ENCODE data around the gene DOCK6.
"Not testable (repeated sequence)": the region's sequence is repeated elsewhere in the genome, so short reads cannot be mapped to it uniquely, and the experiment has no call there.

Gene DOCK6

DNA sequence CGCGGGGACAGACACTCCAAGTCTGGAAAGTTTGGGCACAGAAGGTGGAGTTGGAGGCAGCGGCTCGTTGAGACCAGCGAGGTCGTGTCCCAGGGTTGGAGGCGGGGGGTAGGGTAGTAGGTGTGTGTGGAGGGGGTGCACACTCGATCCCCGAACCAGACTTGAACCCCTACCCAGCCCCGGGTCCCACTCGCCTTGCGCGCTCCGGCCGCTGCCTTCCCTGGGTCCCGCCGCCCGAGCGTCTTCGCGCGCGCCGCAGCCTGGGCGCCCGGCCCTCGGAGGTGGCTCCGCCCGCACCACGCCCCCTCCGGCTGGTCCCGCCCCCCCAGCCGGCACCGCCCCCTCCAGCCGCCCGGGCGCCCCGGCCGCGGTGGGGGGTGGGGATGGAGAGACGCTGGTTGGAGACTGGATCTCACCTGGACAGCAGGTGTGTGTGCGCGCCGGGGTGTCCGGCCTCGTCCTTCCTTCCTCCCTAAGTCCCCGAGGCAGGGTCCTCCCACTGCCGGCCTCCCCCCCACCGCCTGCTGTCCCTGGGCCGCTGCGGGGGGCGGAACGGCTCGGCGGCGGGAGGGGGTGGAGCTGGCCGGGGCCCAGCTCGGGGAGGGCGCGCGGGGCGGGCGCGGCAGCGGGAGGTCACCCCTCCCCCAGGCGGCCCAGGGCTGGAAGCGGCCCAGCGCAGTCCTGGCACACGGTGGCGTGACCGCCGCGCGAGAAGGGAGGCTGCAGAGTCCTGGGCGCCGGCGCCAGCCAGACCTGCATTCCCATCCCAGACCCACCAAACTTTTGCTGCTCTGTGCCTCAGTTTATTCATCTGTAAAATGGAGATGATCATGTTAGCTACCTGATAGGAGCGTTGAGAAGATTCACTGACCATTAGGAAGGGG, 64.8 kb downstream of the DOCK6 start, which contains the start of gene KANK2:
Gene KANK2 (minus strand): TSS at position 255 of the 884 bp plus-strand sequence. CDS start 3,034 bp downstream, outside the sequence.
- DNase-seq (ENCODE audit: low read depth in 2 of 2) = peak; percentile 54 to 57

- DNase-seq (ENCODE audit: low read depth in 2 of 2) = no peak
These were observed 65.7 kb downstream of the DOCK6 start for GRCh38 chr19:11196406-11197287.

DNA sequence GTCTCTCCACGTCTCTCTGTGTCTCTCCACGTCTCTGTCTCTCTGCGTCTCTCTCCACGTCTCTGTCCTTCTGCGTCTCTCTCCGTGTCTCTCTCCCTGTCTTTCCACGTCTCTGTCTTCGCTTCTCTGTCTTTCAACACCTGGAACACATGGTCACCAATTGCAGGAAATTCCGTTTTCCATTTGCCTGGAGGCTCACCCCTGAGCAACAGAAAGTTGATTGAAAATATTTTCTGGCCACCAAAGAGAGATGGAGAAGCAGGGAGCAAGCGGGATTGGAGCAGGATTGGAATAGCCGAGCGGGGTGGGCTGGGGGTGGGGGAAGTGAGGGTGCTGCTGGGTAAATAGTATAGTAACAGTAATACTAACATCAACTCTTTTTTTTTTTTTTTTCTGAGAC, 66.6 kb downstream of the DOCK6 start:
- no peak for DNase-seq (ENCODE audit: low read depth in 2 of 2)

GRCh38 chr19:11194656-11195558, 67.4 kb downstream of the DOCK6 start:
- DNase-seq (ENCODE audit: low read depth in 2 of 2) = no peak

DNA sequence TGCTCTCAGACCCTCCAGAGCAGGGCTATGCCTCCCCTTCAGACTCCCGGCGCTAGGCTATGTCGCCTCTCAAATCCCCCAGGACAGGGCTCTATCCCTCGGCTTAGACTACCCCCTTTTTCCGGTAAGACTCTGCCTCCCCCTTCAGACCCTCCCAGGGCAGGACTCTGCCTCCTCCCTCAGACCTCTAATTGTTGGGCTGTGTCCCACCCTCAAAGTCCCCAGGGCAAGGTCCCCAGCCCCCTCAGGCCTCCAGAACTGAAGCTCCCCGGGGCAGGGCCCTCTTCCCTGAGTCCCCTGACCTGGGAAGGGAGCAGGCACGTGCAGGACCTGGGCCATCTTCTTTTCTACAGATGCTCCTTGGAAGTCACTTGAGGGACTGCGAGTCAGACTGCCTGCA, 68.2 kb downstream of the DOCK6 start:
- no peak for DNase-seq (ENCODE audit: low read depth in 2 of 2)

DNA sequence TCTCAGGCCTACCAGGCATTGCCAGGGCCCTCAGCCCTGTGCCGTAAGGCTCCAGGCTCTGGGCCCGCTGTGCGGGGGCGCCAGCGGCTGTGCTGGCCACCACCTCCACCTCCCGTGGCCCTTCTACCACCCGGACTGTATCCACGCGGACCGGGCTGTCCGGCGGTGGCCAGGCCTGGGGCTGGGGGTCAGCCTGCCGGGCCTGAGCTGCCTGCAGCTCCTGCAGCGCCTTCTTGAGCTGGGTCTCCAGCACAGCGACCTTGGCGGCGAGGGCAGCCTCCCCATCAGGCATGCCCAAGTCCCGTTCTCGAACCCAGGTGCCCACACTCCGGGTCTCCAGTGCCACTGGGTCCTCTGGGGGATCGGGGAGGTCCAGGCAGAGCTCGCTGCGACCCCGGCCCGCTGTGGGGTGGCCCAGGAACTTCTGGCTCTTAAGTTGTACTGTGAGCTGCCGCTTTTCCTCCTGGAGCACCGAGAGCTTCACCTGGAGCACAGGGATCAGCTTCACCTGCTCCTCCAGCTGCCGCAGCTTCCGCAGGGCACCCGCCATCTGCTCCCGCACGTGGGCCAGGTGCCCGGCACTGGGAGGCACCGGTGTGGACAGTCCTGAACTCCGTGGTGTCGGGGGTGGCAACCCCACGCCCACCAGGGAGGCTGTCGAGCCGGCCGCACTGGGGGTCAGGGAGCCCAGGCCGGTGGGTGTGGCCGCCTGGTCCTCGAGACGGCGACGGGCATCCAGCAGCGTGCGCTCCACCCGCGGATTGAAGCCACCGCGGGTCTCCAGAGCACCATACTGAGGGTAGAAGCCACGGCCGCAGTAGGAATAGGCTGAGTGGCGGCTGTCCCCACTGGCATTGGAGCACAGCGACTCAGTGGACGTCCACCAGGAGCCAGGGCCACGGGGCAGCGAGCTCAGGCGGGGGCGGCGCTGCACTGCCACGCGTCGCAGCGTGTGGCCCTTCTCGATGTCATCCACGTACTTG, 69.1 kb downstream of the DOCK6 start:
- DNase-seq (ENCODE audit: low read depth in 2 of 2) = no peak

DNA sequence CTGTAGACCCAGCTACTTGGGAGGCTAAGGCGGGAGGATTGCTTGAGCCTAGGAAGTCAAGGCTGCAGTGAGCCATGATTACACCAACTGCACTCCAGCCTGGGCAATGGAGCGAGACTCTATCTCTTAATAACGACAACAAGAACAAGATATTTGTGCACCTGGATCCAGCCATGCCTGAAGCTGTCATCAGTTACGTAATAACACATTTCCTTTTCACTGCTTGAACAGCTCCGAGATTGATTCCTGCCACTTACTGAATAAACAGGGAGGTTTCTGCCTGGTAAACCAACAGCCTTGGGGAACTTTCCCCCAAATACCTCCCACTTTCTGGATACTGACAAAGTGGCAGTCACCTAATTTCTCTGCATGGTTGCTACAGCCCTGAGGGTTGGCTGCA, 70.4 kb downstream of the DOCK6 start:
- no peak for DNase-seq (ENCODE audit: low read depth in 2 of 2)

DNA sequence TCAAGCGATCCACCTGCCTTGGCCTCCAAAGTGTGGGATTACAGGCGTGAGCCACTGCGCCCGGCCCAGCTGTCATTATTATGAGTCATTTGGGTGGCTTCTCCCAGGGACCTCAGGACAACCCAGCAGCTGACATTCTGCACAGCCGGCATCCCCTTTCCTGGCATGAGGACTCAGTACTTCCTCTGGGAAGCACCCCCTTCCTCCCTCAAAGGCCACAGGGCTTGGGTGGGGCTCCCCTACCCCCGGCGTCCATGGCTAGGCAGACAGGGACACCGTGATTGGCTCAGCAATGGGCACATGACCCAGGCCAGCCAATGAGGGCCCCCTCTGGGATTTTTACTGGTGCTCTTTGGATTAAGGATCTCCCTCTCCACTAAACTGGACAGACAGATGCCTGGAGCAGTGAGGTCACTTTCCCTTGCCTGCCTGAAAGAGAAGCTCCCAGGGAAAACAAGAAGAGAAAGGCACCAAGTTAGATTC, 71.0 kb downstream of the DOCK6 start:
- no peak for DNase-seq (ENCODE audit: low read depth in 2 of 2)

DNA sequence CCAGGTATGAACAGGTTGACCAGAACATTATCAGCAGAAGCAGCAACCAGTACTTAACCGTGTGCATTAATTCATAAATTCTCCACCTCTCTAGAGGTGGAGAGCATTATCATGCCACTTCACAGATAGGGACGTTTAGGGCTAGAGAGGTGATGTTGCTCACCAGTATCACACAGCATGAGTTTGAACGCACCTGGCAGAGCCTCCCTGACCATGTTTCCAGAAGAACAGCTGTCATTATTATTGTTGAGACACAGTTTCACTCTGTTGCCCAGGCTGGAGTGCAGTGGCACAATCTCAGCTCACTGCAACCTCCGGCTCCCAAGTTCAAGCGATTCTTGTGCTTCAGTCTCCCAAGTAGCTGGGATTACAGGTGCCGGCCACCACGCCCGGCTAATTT, 71.8 kb downstream of the DOCK6 start:
- no peak for DNase-seq (ENCODE audit: low read depth in 2 of 2)

DNA sequence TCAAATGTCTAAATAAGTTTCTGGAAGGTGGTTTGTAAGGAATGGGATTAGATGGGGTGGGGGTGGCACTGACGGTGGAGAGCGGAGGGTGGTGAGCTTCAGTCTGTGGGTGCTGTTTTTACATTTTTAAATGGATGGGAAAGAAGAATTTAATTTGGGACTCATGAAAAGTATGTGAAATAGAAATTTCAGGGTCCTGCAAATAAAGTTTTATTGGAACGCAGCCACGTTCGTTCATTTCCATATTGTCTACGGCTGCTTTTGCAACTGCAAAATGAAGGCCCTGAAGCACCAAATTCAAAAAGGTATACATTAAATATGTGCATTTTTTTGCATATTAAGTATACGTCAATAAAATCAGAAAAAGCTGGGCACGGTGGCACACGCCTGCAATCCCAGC, 74.9 kb downstream of the DOCK6 start:
- no peak for DNase-seq (ENCODE audit: low read depth in 2 of 2)

- no peak for DNase-seq (ENCODE audit: low read depth in 2 of 2)
These were observed 79.3 kb downstream of the DOCK6 start for GRCh38 chr19:11182994-11183393.

- DNase-seq (ENCODE audit: low read depth in 2 of 2) = no peak
These were observed 80.8 kb downstream of the DOCK6 start for GRCh38 chr19:11181488-11181887.

DNA sequence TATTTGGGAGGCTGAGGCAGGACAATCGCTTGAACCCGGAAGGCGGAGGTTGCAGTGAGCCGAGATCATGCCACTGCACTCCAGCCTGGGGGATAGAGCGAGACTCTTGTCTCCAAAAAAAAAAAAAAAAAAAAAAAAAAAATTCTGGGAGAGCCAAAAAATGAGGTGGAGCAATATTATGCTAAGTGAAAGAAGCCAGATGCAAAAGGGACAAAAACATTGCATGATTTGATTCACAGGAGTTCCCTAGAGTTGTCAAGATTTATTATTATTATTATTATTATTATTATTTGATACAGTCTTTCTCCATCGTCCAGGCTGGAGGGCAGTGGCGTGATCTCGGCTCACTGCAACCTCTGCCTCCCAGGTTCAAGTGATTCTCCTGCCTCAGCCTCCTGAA, 81.3 kb downstream of the DOCK6 start:
- DNase-seq (ENCODE audit: low read depth in 2 of 2) = not testable (repeated sequence)

- DNase-seq (ENCODE audit: low read depth in 2 of 2) = no peak
These were observed 82.0 kb downstream of the DOCK6 start for GRCh38 chr19:11180346-11180745.

GRCh38 chr19:11179716-11180297, 82.5 kb downstream of the DOCK6 start:
- no peak for DNase-seq (ENCODE audit: low read depth in 2 of 2)

DNA sequence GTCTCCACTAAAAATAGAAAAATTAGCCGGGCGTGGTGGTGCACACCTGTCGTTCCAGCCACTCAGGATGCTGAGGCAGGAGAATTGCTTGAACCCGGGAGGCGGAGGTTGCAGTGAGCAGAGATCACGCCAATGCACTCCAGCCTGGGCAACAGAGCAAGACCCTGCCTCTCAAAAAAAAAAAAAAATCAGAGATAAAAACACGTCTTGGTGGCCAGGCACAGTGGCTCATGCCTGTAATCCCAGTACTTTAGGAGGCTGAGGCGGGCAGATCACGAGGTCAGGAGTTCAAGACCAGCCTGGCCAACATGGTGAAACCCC, 83.2 kb downstream of the DOCK6 start:
- not testable (repeated sequence) for DNase-seq (ENCODE audit: low read depth in 2 of 2)

DNA sequence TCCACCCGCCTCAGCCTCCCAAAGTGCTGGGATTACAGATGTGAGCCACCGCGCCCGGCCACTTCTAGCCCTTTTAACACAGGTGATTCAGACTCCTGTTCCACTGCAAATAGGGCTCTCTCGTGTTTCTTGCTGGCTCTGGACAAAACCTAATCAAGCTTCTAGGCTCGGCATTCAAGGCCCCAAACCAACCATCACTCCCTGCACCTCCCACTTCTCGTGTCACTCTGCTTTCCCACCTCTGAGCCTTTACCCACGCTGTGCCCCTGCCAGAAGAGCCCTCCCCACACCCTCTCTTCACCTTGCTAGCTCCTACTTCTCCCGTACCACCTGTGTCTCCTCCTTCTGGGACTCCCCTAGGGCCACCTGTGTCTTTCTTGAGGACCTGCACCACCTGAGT, 84.7 kb downstream of the DOCK6 start:
- DNase-seq (ENCODE audit: low read depth in 2 of 2) = no peak

GRCh38 chr19:11176466-11177193, 85.7 kb downstream of the DOCK6 start:
- DNase-seq (ENCODE audit: low read depth in 2 of 2) = no peak

DNA sequence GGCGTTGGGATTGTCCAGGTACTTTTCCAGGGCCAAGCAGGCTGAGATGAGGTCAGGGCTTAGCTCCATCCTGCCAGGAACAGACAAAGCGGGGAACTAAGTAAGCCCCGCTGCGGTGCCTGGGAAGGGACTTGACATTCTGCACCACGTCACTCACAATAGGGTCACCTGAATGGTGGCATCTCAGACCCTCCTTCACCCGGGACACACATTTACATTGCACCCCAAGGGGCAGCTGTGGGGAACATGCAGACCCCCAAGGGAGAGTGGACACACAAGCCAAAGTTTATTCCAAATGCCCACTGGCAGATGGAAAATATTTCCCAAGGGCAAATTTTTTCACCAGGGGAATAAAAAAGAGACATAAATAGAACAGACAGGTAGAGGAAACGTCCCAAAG, 86.4 kb downstream of the DOCK6 start:
- DNase-seq (ENCODE audit: low read depth in 2 of 2) = no peak
